Measurements from ENCODE around the gene GALNT9. TPM values are rescaled to one million over a fixed set of nuclear protein-coding genes. Genes with fewer than 3 reads are reported as not detected.

Gene GALNT9
- total RNA-seq, 2 experiments from 2014 or later: not detected

- Mint-ChIP-seq H3K4me1 (peaks cover 3% of the 10 kb centered on the region), H3K9me3 (peaks cover 2% of the 10 kb centered on the region), H3K36me3 (ENCODE audit: low read depth) (peaks cover 2% of the 10 kb centered on the region), H3K27me3 (peaks cover 29% of the 10 kb centered on the region), H3K27ac (no peak overlapping the region), H3K4me3 (no peak overlapping the region)
- ChIA-PET POLR2A (no interaction called here), CTCF (interaction anchor here (1.7 kb wide), 1 partner anchor 17 kb away, joined by 4 read pairs; no protein-coding TSS in a partner anchor)
- DNase-seq: no peak
Observed at GRCh38 chr12:132208153-132208823, 121.1 kb downstream of the GALNT9 start.

GRCh38 chr12:132207083-132207775, 122.2 kb downstream of the GALNT9 start:
- CTCF ChIA-PET: no interaction called here
- Mint-ChIP-seq H3K9me3 (no peaks in the 10 kb centered on the region), H3K27me3 (peaks cover 29% of the 10 kb centered on the region), H3K36me3 (ENCODE audit: low read depth) (no peaks in the 10 kb centered on the region), H3K4me1 (peaks cover 2% of the 10 kb centered on the region), H3K4me3 (no peak overlapping the region), H3K27ac (no peak overlapping the region)
- POLR2A ChIA-PET: no interaction called here
- no peak for DNase-seq

DNA sequence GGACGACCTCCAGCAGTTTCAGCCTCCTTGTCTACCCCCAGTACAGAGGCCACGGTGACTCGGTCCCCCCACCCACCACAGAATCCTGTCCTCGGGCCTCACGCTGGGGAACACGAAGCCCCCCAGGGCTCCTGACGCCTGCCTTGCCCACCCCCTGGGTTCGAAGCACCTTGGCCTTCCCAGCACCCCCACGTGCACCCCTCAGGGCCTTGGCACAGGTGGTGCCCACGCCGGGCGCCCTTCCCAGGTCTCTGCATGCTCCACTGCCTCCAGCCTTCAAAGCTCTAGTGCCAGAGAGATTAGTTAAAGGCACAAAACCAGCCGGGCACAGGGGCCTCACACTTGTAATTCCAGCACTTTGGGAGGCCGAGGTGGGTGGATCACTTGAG, 123.3 kb downstream of the GALNT9 start:
- CTCF ChIA-PET: no interaction called here
- H3K4me1 Mint-ChIP-seq: peaks cover 2% of the 10 kb centered on the region
- no peaks in the 10 kb centered on the region for H3K9me3 Mint-ChIP-seq
- H3K27me3 Mint-ChIP-seq: peaks cover 29% of the 10 kb centered on the region
- no peak overlapping the region for H3K4me3 Mint-ChIP-seq
- no peak for DNase-seq
- no peak overlapping the region for H3K27ac Mint-ChIP-seq
- POLR2A ChIA-PET: no interaction called here
- H3K36me3 Mint-ChIP-seq (ENCODE audit: low read depth): no peaks in the 10 kb centered on the region

GRCh38 chr12:132205271-132206045, 123.9 kb downstream of the GALNT9 start:
- DNase-seq: no peak
- ChIA-PET CTCF (no interaction called here), POLR2A (no interaction called here)
- peaks cover 2% of the 10 kb centered on the region for H3K4me1 Mint-ChIP-seq
- no peaks in the 10 kb centered on the region for H3K9me3 Mint-ChIP-seq
- H3K4me3 Mint-ChIP-seq: no peak overlapping the region
- H3K27me3 Mint-ChIP-seq: peaks cover 29% of the 10 kb centered on the region
- no peaks in the 10 kb centered on the region for H3K36me3 Mint-ChIP-seq (ENCODE audit: low read depth)
- no peak overlapping the region for H3K27ac Mint-ChIP-seq

GRCh38 chr12:132204793-132205270, 124.6 kb downstream of the GALNT9 start:
- DNase-seq: no peak
- Mint-ChIP-seq H3K9me3 (no peaks in the 10 kb centered on the region), H3K27me3 (peaks cover 29% of the 10 kb centered on the region), H3K4me3 (no peak overlapping the region), H3K36me3 (ENCODE audit: low read depth) (no peaks in the 10 kb centered on the region), H3K4me1 (peaks cover 1% of the 10 kb centered on the region), H3K27ac (no peak overlapping the region)
- CTCF ChIA-PET: no interaction called here
- POLR2A ChIA-PET: no interaction called here

GRCh38 chr12:132204063-132204792, 125.2 kb downstream of the GALNT9 start:
- DNase-seq: no peak
- Mint-ChIP-seq H3K9me3 (no peaks in the 10 kb centered on the region), H3K4me3 (no peak overlapping the region), H3K36me3 (ENCODE audit: low read depth) (no peaks in the 10 kb centered on the region), H3K27ac (no peak overlapping the region), H3K4me1 (no peaks in the 10 kb centered on the region), H3K27me3 (peaks cover 29% of the 10 kb centered on the region)
- CTCF ChIA-PET: no interaction called here
- POLR2A ChIA-PET: no interaction called here

GRCh38 chr12:132202929-132203721, 126.3 kb downstream of the GALNT9 start:
- CTCF ChIA-PET: no interaction called here
- POLR2A ChIA-PET: no interaction called here
- no peak overlapping the region for H3K4me3 Mint-ChIP-seq
- no peak overlapping the region for H3K27ac Mint-ChIP-seq
- no peak for DNase-seq
- no peaks in the 10 kb centered on the region for H3K9me3 Mint-ChIP-seq
- peaks cover 29% of the 10 kb centered on the region for H3K27me3 Mint-ChIP-seq
- H3K36me3 Mint-ChIP-seq (ENCODE audit: low read depth): no peaks in the 10 kb centered on the region
- H3K4me1 Mint-ChIP-seq: no peaks in the 10 kb centered on the region

- Mint-ChIP-seq H3K27me3 (peaks cover 25% of the 10 kb centered on the region), H3K36me3 (ENCODE audit: low read depth) (no peaks in the 10 kb centered on the region), H3K4me1 (no peaks in the 10 kb centered on the region), H3K4me3 (no peak overlapping the region), H3K9me3 (no peaks in the 10 kb centered on the region), H3K27ac (no peak overlapping the region)
- POLR2A ChIA-PET: no interaction called here
- DNase-seq: no peak
- CTCF ChIA-PET: no interaction called here
Observed at GRCh38 chr12:132201391-132202120, 127.8 kb downstream of the GALNT9 start.

GRCh38 chr12:132200800-132201199, 128.6 kb downstream of the GALNT9 start:
- Mint-ChIP-seq H3K27me3 (peaks cover 21% of the 10 kb centered on the region), H3K4me1 (no peaks in the 10 kb centered on the region), H3K4me3 (no peak overlapping the region), H3K9me3 (no peaks in the 10 kb centered on the region), H3K27ac (no peak overlapping the region), H3K36me3 (ENCODE audit: low read depth) (no peaks in the 10 kb centered on the region)
- ChIA-PET CTCF (no interaction called here), POLR2A (no interaction called here)
- no peak for DNase-seq

GRCh38 chr12:132199526-132200319, 129.7 kb downstream of the GALNT9 start:
- no peaks in the 10 kb centered on the region for H3K4me1 Mint-ChIP-seq
- H3K36me3 Mint-ChIP-seq (ENCODE audit: low read depth): no peaks in the 10 kb centered on the region
- no peak for DNase-seq
- CTCF ChIA-PET: no interaction called here
- H3K27me3 Mint-ChIP-seq: peaks cover 10% of the 10 kb centered on the region
- no peak overlapping the region for H3K27ac Mint-ChIP-seq
- H3K9me3 Mint-ChIP-seq: peaks cover 2% of the 10 kb centered on the region
- POLR2A ChIA-PET: no interaction called here
- H3K4me3 Mint-ChIP-seq: no peak overlapping the region

GRCh38 chr12:132199101-132199500, 130.3 kb downstream of the GALNT9 start:
- Mint-ChIP-seq H3K36me3 (ENCODE audit: low read depth) (peaks cover 2% of the 10 kb centered on the region), H3K4me1 (no peaks in the 10 kb centered on the region), H3K4me3 (no peak overlapping the region), H3K27ac (no peak overlapping the region), H3K9me3 (peaks cover 7% of the 10 kb centered on the region), H3K27me3 (peaks cover 4% of the 10 kb centered on the region)
- ChIA-PET POLR2A (no interaction called here), CTCF (no interaction called here)
- DNase-seq: no peak

All from activated CD4-positive, alpha-beta T cell treated with anti-CD3 and anti-CD28 coated beads, Interleukin-2, amount 10 ng/mL, durations not matched to agents 7 days and 5 days (primary cell).